NB4 (cell line): ENCODE results near the gene METTL26.

Experiments
- DNase-seq: peaks from one replicate; pipeline ENCODE4 v3.0.0; 2010; ENCODE audit warnings: low read depth
- H3K4me3 ChIP-seq: one replicate; pipeline ENCODE4 v1.5.1; 2011; ENCODE audit warnings: mild to moderate bottlenecking, low read depth, low read length, moderate library complexity
- CTCF ChIP-seq: IDR thresholded peaks from one replicate; pipeline ENCODE4 v1.5.1; 2012; ENCODE audit warnings: low read depth, low read length
- MAX ChIP-seq: IDR thresholded peaks from 2 replicates; pipeline ENCODE4 v1.6.1; 2011; ENCODE audit warnings: low read depth, low read length
- MYC ChIP-seq: IDR thresholded peaks from 2 replicates; pipeline ENCODE4 v1.6.1; 2011; ENCODE audit warnings: low read depth, low read length
- POLR2A ChIP-seq: IDR thresholded peaks from 2 replicates; pipeline ENCODE4 v1.6.1; 2011; ENCODE audit warnings: mild to moderate bottlenecking; ENCODE audit not compliant: insufficient read length; ENCODE audit errors: extremely low read depth

Gene METTL26

GRCh38 chr16:681746-682427, 45.8 kb upstream of the METTL26 start:
- DNase-seq, result no peak
- no peak overlapping the region for H3K4me3 ChIP-seq
- no peak for TF ChIP-seq CTCF
- TF ChIP-seq POLR2A, result no peak
- TF ChIP-seq MAX, result no peak
- no peak for TF ChIP-seq MYC

- peak overlapping the region; percentile 78 for H3K4me3 ChIP-seq
- TF ChIP-seq CTCF (peak; percentile 8), POLR2A (no peak)
- DNase-seq, result peak; percentile 57
These were observed 45.1 kb upstream of the METTL26 start for GRCh38 chr16:680967-681745.

- H3K4me3 ChIP-seq, result peak overlapping the region; percentile 78
These were observed 44.5 kb upstream of the METTL26 start for GRCh38 chr16:680625-680945.

GRCh38 chr16:679814-680624, 43.9 kb upstream of the METTL26 start, which contains the start of gene STUB1:
STUB1 (plus strand) TSS chr16:680410; CDS start chr16:680526, 116 bp downstream.
- DNase-seq, result peak; percentile 81
- H3K4me3 ChIP-seq, result peak within 1 kb of the TSS; percentile 78
- TF ChIP-seq POLR2A (peak; percentile 53), MYC (peak; percentile 48; the same call in 1 of the 2 replicates), MAX (no peak)

More at GRCh38 chr16:680625-680945, 44.5 kb upstream of the METTL26 start:
- DNase-seq, result no peak
- TF ChIP-seq CTCF (no peak), MAX (no peak), POLR2A (no peak), MYC (no peak)

GRCh38 chr16:678858-679813, 43.0 kb upstream of the METTL26 start:
- peak overlapping the region; percentile 34 for H3K4me3 ChIP-seq
- peak; percentile 70 for DNase-seq
- TF ChIP-seq MYC (peak; percentile 30; the same call in 1 of the 2 replicates), CTCF (no peak), POLR2A (peak; percentile 37), MAX (peak; percentile 58; the same call in 1 of the 2 replicates)
